Astrocyte (in vitro differentiated cells and primary cell): ENCODE results near the gene DYNLT1.

Experiments
- EZH2 ChIP-seq: IDR thresholded peaks from 2 replicates; pipeline ENCODE4 v1.6.1; 2012; ENCODE audit warnings: mild to moderate bottlenecking, low read length, inconsistent platforms; ENCODE audit not compliant: insufficient read depth
- TF ChIP-seq, protein P1 (sequence below): IDR thresholded peaks from 2 replicates; pipeline ENCODE4 v1.5.1; 2011; ENCODE audit warnings: low read depth, mild to moderate bottlenecking, inconsistent platforms, low read length, moderate library complexity; ENCODE audit not compliant: insufficient read depth

- TF ChIP-seq, protein P1, sequence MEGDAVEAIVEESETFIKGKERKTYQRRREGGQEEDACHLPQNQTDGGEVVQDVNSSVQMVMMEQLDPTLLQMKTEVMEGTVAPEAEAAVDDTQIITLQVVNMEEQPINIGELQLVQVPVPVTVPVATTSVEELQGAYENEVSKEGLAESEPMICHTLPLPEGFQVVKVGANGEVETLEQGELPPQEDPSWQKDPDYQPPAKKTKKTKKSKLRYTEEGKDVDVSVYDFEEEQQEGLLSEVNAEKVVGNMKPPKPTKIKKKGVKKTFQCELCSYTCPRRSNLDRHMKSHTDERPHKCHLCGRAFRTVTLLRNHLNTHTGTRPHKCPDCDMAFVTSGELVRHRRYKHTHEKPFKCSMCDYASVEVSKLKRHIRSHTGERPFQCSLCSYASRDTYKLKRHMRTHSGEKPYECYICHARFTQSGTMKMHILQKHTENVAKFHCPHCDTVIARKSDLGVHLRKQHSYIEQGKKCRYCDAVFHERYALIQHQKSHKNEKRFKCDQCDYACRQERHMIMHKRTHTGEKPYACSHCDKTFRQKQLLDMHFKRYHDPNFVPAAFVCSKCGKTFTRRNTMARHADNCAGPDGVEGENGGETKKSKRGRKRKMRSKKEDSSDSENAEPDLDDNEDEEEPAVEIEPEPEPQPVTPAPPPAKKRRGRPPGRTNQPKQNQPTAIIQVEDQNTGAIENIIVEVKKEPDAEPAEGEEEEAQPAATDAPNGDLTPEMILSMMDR = no peak
- TF ChIP-seq EZH2 = no peak
Observed at GRCh38 chr6:158669145-158670035, 24.8 kb upstream of the DYNLT1 start.
